HepG2 (cell line): Measurements from ENCODE around the gene ACTA2. TPM values are rescaled to one million over a fixed set of nuclear protein-coding genes. Genes with fewer than 3 reads are reported as not detected.

Experiments used
- ATAC-seq: fragments of 200-7000 bp; cut with Tn5 transposase; 3 replicates; pipeline ENCODE4 v1.9.1; 2020; ENCODE audit warnings: mild to moderate bottlenecking, moderate library complexity
- BruUV-seq: library from RNA; stranded (reverse); fragments of 400-500 nt; replicated peaks from 2 replicates; lab custom pipeline; 2021; lab: Mats Ljungman, UMichigan
- CTCF ChIA-PET: fragments of 300-600 bp; formaldehyde crosslinking; extraction: SDS; loops from one replicate; lab custom pipeline; 2021; ENCODE audit warnings: low total read pairs, inconsistent platforms, low intra/inter-chr PET ratio; lab: Yijun Ruan, JAX
- POLR2A ChIA-PET: fragments of 350-600 bp; sonication (Branson Sonifier 250); formaldehyde crosslinking; loops from one replicate; lab custom pipeline; 2020; ENCODE audit warnings: antibody characterized with exemption, inconsistent platforms; lab: Yijun Ruan, JAX
- DNase-seq: peaks from one replicate; pipeline ENCODE4 v3.0.0-alpha.2; 2015; ENCODE audit warnings: low spot score
- FAIRE-seq: peaks from 3 replicates; lab custom pipeline; 2011; peaks lifted over from hg19 to GRCh38; lab: Jason Lieb, UNC
- H2AFZ ChIP-seq: one replicate; pipeline ENCODE4 v1.6.1; 2011; ENCODE audit warnings: low read length, inconsistent platforms
- H3K27ac ChIP-seq: fragments of 300-600 bp; 3 replicates; pipeline ENCODE4 v1.8.0; 2011; ENCODE audit warnings: mixed run types, mild to moderate bottlenecking, mixed read lengths, low read length, inconsistent platforms; ENCODE audit not compliant: insufficient read depth; ENCODE audit errors: extremely low read length
- H3K27me3 ChIP-seq, 2 experiments: fragments of 200-600 bp in 1 of 2; 2 replicates in 1 of 2; 3 replicates in 1 of 2; pipeline versions ENCODE4 v1.6.0 to v1.8.0; 2011; ENCODE audit warnings: low read length in 2 of 2, mild to moderate bottlenecking in 2 of 2, moderate library complexity in 2 of 2, inconsistent platforms in 1 of 2; ENCODE audit not compliant: insufficient read depth in 2 of 2, control insufficient read depth in 1 of 2
- H3K36me3 ChIP-seq, 2 experiments: fragments of 200-600 bp in 1 of 2; replicated peaks in 1 of 2; 2 replicates in 1 of 2; 3 replicates in 1 of 2; pipeline versions ENCODE4 v1.5.1 to v1.8.0; 2011; ENCODE audit warnings: low read length in 2 of 2, inconsistent platforms in 1 of 2; ENCODE audit not compliant: insufficient read depth in 2 of 2, control insufficient read depth in 1 of 2
- H3K4me1 ChIP-seq: 2 replicates; pipeline ENCODE4 v1.5.1; 2012; ENCODE audit warnings: low read length, inconsistent platforms; ENCODE audit not compliant: insufficient read depth
- H3K4me2 ChIP-seq: 2 replicates; pipeline ENCODE4 v1.6.0; 2011; ENCODE audit warnings: low read depth, low read length, inconsistent platforms
- H3K4me3 ChIP-seq, 3 experiments: fragments of 200-600 bp in 1 of 3; sonication (generic), shearing (Covaris generic) in 1 of 3; replicated peaks in 1 of 3; 2 replicates each; pipeline ENCODE4 v1.5.1; 2011 to 2016; ENCODE audit warnings: low read length in 3 of 3, inconsistent platforms in 2 of 3, low read depth in 2 of 3, mild to moderate bottlenecking in 2 of 3, control low read depth in 1 of 3, mixed read lengths in 1 of 3; ENCODE audit not compliant: insufficient read depth in 1 of 3
- H3K79me2 ChIP-seq: one replicate; pipeline ENCODE4 v1.6.1; 2011; ENCODE audit warnings: low read length, inconsistent platforms; ENCODE audit not compliant: insufficient read depth
- H3K9ac ChIP-seq: 2 replicates; pipeline ENCODE4 v1.6.0; 2011; ENCODE audit warnings: mild to moderate bottlenecking, low read depth, low read length, inconsistent platforms; ENCODE audit not compliant: insufficient read depth
- H3K9me3 ChIP-seq: 2 replicates; pipeline ENCODE4 v1.5.1; 2012; ENCODE audit warnings: mild to moderate bottlenecking, low read length
- H4K20me1 ChIP-seq: 2 replicates; pipeline ENCODE4 v1.6.0; 2011; ENCODE audit warnings: inconsistent platforms, mild to moderate bottlenecking, low read length, moderate library complexity; ENCODE audit not compliant: insufficient read depth
- PBX3 ChIP-seq: sonication (generic); formaldehyde crosslinking; IDR thresholded peaks from 2 replicates; pipeline ENCODE4 v1.8.1; 2023; ENCODE audit warnings: missing genetic modification reagents, inconsistent platforms, borderline replicate concordance
- STAT6 ChIP-seq: sonication (generic); formaldehyde crosslinking; IDR thresholded peaks from 2 replicates; pipeline ENCODE4 v1.4.0; 2020; ENCODE audit warnings: missing genetic modification reagents, mild to moderate bottlenecking, borderline replicate concordance
- ZNF160 ChIP-seq: sonication (generic); formaldehyde crosslinking; IDR thresholded peaks from 2 replicates; pipeline ENCODE4 v1.8.0; 2022; ENCODE audit warnings: mild to moderate bottlenecking, inconsistent platforms, missing genetic modification reagents
- ZNF709 ChIP-seq: sonication (generic); formaldehyde crosslinking; IDR thresholded peaks from 2 replicates; pipeline ENCODE4 v1.5.0; 2020; ENCODE audit warnings: mild to moderate bottlenecking, missing genetic modification reagents
- WGBS: methylation state at CpG from one replicate; pipeline ENCODE4 v1.1.6; 2017; ENCODE audit warnings: low lambda C conversion rate; 5-methylcytosine and 5-hydroxymethylcytosine counted together
- in situ Hi-C: cut with HindIII; loops from 2 replicates; pipeline ENCODE4 v1.10.0; 2017; ENCODE audit warnings: low pct_unique_long_range_greater_than_20kb; ENCODE audit not compliant: extremely low pct_ligation_motif_present
- intact Hi-C: fragments of 100-400 bp; cut with micrococcal nuclease; formaldehyde crosslinking; loops from one replicate; pipeline ENCODE4 v1.10.0; 2022; ENCODE audit not compliant: unreplicated experiment
- polyA plus RNA-seq, 8 experiments: library from polyadenylated mRNA; depleted of rRNA in 3 of 8; stranded (reverse) in 7 of 8; unstranded in 1 of 8; fragments of >200 nt; fragmentation: Illumina TruSeq in 4 of 8; extraction: Trizol in 4 of 8; gene quantifications; 2 replicates each; pipeline versions ENCODE4 v1.2.1 to v1.2.3, GENCODE V29; 2011 to 2016; ENCODE audit warnings: low read depth in 4 of 8, missing spikeins in 1 of 8, mixed read lengths in 1 of 8; ENCODE audit not compliant: insufficient read depth in 1 of 8
- total RNA-seq, 5 experiments: library from RNA; depleted of rRNA; stranded (reverse); fragments of >200 nt; fragmentation: Illumina TruSeq; extraction: Trizol; gene quantifications; 2 replicates each; pipeline ENCODE4 v1.2.3, GENCODE V29; 2016; ENCODE audit warnings: low read depth in 1 of 5

ACTA2 gene
- total and polyA plus RNA-seq, 2 of the 13 experiments (the other 11 are each of a cell fraction or from before 2014, with no cell fraction given): 21.8 to 59.9 TPM

- in situ Hi-C loops: loop anchor here (10.0 kb wide), 1 partner anchor 273 kb away; the partner anchor contains the start of gene CH25H
- H3K9ac ChIP-seq: no peak overlapping the region
- H3K79me2 ChIP-seq: no peaks in the 10 kb centered on the region
- no TSS peak for BruUV-seq
- 74% methylated on average over 1 of the region's 1 CpG for WGBS
- no peak overlapping the region for H3K4me3 ChIP-seq
- intact Hi-C loops: loop anchor here (5.0 kb wide), 1 partner anchor 34 kb away; no protein-coding TSS in a partner anchor
- no peaks in the 10 kb centered on the region for H4K20me1 ChIP-seq
- no peak for FAIRE-seq
- peaks cover 8% of the 10 kb centered on the region for H3K4me1 ChIP-seq
- no peak for TF ChIP-seq ZNF160 (CRISPR knock-in tag)
- no peak for TF ChIP-seq ZNF709 (CRISPR knock-in tag)
- no peak for TF ChIP-seq STAT6 (CRISPR knock-in tag)
- no peak for TF ChIP-seq PBX3 (CRISPR knock-in tag)
- H2AFZ ChIP-seq: no peak overlapping the region
- no peak overlapping the region for H3K27ac ChIP-seq
- ATAC-seq: no peak
- no peaks in the 10 kb centered on the region for H3K27me3 ChIP-seq
- POLR2A ChIA-PET: no interaction called here
- no peak for DNase-seq
- no peak overlapping the region for H3K4me2 ChIP-seq
- CTCF ChIA-PET: interaction anchor here (6.4 kb wide), 1 partner anchor 96 kb away, joined by 45 read pairs; no protein-coding TSS in a partner anchor
- no peaks in the 10 kb centered on the region for H3K36me3 ChIP-seq
- no peaks in the 10 kb centered on the region for H3K9me3 ChIP-seq
These were observed 21.0 kb downstream of the ACTA2 start for GRCh38 chr10:88931548-88931947.
